HUDEP-2 (cell line): Measurements from ENCODE around the gene PYGM.
A peak's percentile ranks its signal among the peaks of the same experiment; 100 is the strongest.

Experiments used
- DNase-seq, 76 experiments: peaks; one replicate each; lab custom pipeline; 2025; ENCODE audit not compliant: unreplicated experiment in 76 of 76; lab: John Stamatoyannopoulos, UW

The PYGM gene

GRCh38 chr11:64720640-64721358 is 39.0 kb downstream of the PYGM start:
- no peak for DNase-seq

GRCh38 chr11:64720167-64720566 is 39.6 kb downstream of the PYGM start:
- no peak for DNase-seq

- DNase-seq: no peak
These were observed 40.4 kb downstream of the PYGM start for GRCh38 chr11:64719406-64719805.

- no peak for DNase-seq
These were observed 41.0 kb downstream of the PYGM start for GRCh38 chr11:64718780-64719124.

GRCh38 chr11:64718084-64718779 is 41.5 kb downstream of the PYGM start:
- no peak for DNase-seq

- DNase-seq: no peak
These were observed 42.6 kb downstream of the PYGM start for GRCh38 chr11:64717268-64717578.

GRCh38 chr11:64716473-64717267 is 43.1 kb downstream of the PYGM start:
- no peak for DNase-seq

GRCh38 chr11:64715756-64716472 is 43.9 kb downstream of the PYGM start:
- no peak for DNase-seq

GRCh38 chr11:64715110-64715509 is 44.7 kb downstream of the PYGM start:
- DNase-seq: no peak

GRCh38 chr11:64714666-64715065 is 45.1 kb downstream of the PYGM start:
- DNase-seq: no peak

GRCh38 chr11:64713781-64714363 is 45.9 kb downstream of the PYGM start:
- DNase-seq: no peak

- no peak for DNase-seq
These were observed 46.6 kb downstream of the PYGM start for GRCh38 chr11:64713016-64713707.

- peak in 1 of 76 experiments; percentile 1 for DNase-seq
These were observed 47.3 kb downstream of the PYGM start for GRCh38 chr11:64712430-64713015.

GRCh38 chr11:64711956-64712362 is 47.8 kb downstream of the PYGM start:
- DNase-seq: no peak

- DNase-seq: no peak
These were observed 48.4 kb downstream of the PYGM start for GRCh38 chr11:64711138-64711955.

- DNase-seq: no peak
These were observed 49.2 kb downstream of the PYGM start for GRCh38 chr11:64710418-64711137.

GRCh38 chr11:64705501-64705900 is 54.3 kb downstream of the PYGM start:
- DNase-seq: no peak

- no peak for DNase-seq
These were observed 56.7 kb downstream of the PYGM start for GRCh38 chr11:64703048-64703447.
